ENCODE results near the gene GPN2.
A peak's percentile ranks its signal among the peaks of the same experiment; 100 is the strongest.
"Not testable (repeated sequence)": the region's sequence is repeated elsewhere in the genome, so short reads cannot be mapped to it uniquely, and the experiment has no call there.

GPN2 gene

GRCh38 chr1:26900815-26901511 is 10.9 kb upstream of the GPN2 start:
- DNase-seq = peak; percentile 26

GRCh38 chr1:26900001-26900814 is 10.1 kb upstream of the GPN2 start, which contains the start of gene GPATCH3:
GPATCH3 (minus strand) TSS chr1:26900467; CDS start chr1:26900442, 25 bp downstream.
- peak; percentile 94 for DNase-seq

DNA sequence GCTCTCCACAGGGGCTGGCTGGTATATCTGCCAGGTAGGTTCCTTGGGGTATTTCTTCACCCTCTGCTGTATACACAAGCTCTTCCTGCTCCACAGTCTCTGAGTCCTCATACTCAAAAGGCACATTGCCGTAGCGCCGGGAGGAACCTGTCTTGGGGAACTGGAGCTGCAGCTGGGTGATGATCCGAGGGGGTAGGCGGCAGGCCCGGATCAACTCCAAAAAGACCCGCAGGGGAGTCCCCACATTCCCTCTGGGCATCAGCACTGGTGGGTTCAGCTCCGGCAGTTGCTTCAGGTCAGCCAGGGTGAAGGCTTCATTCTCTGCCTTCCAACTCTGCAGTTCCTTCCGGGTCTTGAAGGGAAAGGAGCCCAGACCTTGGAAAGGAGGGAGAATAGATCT is 7.3 kb upstream of the GPN2 start:
- DNase-seq = no peak

DNA sequence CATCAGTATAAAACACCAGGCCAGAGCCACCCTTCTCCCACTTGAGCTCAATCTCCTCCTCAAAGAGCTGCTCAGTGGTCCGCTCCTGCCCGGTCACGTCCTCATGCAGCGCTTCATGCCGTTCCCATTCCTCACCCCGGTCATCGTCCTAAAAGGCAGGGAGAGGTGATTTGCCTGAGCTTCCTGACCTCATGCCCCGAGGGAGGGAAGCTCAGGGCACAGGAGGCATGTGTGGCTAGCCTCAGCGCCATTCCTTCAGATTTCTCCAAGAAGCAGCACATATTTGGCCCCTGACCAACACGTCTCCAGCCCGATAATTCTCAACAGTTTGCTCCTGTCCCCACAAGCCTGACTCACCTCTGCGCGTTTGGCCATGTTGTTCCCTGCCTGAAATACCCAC is 4.2 kb upstream of the GPN2 start:
- no peak for DNase-seq

DNA sequence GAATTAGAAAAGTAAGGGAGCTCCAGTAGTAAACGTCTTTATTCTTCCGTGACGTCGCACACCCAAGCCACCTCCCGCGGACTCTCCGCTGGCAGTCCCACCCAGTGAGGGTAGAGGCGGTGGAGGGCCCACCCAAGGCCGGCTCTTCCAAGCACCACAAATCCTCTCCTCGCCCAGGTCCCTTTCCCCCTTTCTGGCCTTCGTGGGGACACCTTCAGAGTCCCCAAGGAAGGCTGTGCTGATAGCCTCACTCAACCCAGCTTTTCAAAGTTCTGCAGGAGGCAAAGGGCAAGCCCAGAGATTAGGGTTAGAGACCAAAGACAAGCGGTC is 349 bp upstream of the GPN2 start:
- no peak for DNase-seq

GRCh38 chr1:26888231-26888630 is 1.9 kb downstream of the GPN2 start:
- no peak for DNase-seq

- no peak for DNase-seq
These were observed 3.0 kb downstream of the GPN2 start for GRCh38 chr1:26887125-26887524.

DNA sequence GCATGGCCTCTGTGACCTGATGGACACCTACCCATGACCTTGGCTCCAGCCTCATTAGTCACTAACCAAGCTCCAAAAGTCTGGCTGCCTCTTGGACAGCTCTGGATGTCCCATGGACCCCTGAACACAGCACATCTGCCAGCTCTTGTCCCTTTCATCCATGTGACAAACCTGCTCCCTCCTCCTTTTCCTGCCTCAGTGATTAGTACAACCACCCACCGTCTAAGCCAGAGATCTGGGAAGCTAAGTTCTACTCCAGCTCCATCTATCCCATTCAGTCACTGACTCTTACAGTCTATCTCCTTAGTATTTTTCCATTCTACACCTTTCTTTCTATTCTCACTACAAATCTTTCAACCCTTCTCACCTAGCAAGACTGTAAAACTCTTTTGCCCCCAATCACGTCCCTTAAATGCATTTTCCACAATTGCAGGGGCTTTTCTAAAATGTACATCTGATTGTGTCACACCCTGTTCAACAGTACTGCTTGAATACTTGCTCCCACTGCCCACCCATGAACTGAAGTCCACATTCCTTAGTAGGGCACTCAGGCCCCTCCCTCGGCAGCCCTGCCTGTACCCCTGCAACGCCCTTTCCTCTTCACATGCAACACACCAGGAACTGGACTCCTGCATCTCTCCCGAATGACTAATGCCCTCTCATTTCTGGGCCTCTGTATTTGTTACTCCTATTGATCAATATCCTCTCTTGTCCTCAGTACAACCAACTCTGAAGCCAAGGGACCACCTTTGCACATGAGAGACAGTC is 7.2 kb downstream of the GPN2 start:
- DNase-seq = no peak

DNA sequence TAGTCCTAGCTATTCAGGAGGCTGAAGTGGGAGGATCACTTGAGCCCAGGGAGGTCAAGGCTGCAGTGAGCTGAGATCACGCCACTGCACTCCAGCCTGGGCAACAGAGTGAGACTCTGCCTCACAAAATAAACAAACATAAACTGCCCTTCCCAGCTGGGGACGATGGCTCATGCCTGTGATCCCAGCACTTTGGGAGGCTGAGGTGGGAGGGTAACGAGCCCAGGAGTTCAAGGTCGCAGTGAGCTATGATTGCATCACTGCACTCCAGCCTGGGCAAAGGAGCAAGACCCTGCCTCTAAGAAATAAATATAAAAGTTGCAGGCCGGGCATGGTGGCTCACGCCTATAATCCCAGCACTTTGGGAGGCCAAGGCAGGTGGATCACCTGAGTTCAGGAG is 8.5 kb downstream of the GPN2 start:
- not testable (repeated sequence) for DNase-seq

DNA sequence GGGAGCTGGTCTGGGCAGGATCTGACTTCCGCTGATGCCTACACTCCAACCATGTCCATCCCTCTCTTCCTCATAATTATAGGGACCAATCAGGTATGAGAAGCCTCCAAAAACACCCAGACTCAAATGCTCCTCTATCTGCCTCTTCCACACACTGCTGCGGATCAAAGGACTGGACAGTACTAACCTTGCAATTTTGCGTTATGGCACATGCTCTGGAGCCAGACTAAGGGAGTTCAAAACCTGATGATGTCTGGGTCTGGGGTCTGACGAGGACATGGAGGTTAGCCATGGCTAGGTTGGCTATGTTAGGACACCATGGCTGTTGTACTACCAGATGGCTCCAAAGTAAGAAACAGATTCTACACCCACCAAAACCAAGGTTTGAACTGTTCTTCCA is 10.3 kb downstream of the GPN2 start:
- DNase-seq = no peak

DNA sequence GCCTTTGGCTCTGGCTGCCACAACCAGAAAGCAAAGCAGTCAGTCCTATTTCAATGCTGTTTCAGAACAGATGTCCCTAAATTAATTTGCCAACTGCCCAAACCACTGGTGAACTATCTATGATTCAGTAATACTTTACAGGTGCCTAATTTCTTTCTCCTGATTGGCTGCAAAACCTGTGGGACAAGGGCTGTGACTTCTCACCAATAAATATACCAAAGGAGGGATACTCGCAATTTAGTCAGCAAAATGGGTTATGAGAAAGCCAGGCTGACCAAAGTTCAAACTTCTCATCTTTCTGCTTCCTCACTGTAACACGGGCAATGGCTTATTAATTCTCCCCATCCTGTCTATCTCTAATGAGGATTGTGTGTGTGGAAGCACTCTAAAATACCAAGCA is 12.8 kb downstream of the GPN2 start:
- no peak for DNase-seq

GRCh38 chr1:26874896-26875295 is 15.2 kb downstream of the GPN2 start:
- no peak for DNase-seq

DNA sequence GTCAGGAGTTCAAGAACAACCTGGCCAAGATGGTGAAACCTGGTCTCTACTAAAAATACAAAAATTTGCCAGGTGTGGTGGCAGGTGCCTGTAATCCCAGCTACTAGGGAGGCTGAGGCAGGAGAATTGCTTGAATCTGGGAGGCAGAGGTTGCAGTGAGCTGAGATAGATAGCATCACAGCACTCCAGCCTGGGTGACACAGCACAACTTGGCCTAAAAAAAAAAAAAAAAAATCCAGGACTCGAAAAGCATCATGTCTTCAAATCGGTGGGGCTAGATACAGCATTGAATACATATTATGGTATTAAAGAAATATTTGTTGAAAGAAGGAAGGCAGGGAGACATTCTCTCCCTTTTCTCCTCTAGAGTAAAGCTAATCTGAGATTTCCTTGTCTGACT is 17.0 kb downstream of the GPN2 start:
- not testable (repeated sequence) for DNase-seq

DNA sequence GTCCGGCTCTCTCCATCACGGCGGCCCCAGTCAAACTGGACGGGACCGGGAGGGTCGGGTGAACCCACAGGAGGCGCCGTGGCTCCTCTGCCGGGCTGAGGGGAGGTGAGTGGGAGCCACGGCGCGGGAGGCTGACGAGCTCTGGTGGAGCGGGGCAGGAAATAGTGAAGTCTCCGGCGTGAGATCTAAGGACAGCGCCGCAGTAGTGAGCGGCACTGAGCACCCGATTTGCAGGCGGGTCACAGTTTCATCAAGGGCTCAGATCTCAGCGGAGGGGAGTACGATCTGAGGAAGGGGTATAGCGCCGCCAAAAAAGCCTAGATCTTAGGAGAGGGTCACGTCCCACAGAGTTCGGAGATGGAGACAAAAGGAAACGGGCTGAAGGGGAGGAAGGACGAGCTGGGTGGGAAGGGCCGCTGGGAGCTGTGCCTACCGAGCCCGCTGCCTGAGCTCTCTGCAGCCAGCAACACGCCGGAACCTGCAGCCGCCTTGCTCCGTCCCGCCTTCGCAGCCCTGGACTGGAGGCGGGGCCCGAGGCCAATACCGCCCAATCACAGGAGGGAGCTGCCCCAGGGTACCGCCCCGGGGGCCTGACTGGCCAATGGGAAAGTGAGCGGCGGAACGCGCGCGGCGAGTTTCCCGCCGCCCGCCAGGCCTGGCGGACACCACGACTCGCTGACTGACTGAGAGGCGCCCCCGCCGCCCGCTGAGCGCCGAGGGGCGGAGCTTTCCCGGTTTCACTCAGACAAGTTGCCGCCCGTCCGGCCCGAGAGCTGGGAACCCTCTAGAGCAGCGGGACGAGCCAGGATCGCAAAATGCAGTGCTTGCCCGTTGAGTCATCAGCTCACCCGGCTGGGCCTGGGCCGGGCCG is 25.2 kb downstream of the GPN2 start:
- peak; percentile 99 for DNase-seq

DNA sequence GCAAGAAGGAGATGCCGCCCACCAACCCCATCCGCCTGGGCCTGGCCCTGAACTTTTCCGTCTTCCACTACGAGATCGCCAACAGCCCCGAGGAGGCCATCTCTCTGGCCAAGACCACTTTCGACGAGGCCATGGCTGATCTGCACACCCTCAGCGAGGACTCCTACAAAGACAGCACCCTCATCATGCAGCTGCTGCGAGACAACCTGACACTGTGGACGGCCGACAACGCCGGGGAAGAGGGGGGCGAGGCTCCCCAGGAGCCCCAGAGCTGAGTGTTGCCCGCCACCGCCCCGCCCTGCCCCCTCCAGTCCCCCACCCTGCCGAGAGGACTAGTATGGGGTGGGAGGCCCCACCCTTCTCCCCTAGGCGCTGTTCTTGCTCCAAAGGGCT is 26.4 kb downstream of the GPN2 start:
- no peak for DNase-seq

GRCh38 chr1:26862781-26863684 is 27.1 kb downstream of the GPN2 start, which contains the start of gene SFN:
SFN (plus strand) TSS chr1:26863149; CDS start chr1:26863213, 64 bp downstream.
- DNase-seq = peak; percentile 98

DNA sequence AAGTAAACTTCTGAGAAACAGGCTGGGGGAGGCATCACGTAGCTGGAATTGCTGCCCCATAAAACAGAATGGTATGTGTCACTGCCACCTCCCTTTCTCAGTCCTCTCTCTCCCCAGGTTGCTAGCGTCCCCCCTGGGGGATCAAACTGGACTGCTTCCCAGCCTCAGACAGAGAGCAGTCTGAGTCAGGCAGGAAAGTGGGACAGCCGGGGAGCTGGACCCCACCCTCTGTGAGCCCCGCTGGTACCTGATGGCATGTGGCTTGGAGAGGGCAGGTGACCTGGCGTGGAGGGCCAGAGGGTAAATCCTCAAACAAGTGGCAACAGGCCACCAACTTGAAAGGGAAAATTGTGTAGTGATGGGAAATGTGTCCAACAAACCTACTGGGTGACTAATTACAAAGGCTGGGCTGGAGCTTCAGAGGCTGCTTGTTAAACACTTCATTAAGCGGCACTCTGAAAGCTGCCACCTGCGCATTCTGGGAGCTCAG is 28.1 kb downstream of the GPN2 start:
- peak; percentile 31 for DNase-seq

- no peak for DNase-seq
These were observed 28.8 kb downstream of the GPN2 start for GRCh38 chr1:26861286-26861701.

DNA sequence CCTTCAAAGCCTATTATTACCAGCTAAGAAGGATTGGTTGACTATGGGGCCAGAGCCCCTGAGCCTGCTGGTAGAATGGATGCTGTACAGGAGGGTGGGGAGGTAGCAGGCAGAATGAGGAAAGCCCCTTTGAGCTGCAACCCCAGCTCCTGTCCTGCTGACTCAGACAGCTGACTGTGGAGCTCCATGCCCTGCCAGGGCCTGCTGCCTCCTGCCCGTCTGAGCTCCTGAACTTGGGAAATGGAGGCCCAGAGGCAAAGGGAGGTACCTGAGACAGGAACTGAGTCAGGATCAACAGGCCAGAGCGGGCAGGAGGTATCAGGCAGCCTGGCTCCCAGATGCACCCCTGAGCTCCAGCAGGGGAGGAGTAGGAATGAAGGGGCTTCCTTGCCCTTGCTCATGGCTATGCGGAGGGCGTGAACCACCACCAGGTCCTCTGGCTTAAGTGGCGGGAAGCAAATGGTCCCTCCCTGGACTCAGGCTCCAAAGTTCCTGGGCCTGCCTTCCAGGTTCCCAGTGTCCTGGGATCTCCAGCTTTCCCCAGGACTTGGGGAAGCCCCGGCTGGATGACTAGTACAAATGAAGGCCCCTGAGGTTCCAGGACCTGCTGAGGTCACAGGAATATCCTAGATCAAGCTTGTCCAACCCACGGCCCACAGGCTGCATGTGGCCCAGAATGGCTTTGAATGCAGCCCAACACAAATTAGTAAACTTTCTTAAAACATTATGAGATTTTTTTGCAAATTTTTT is 31.0 kb downstream of the GPN2 start:
- DNase-seq = no peak

DNA sequence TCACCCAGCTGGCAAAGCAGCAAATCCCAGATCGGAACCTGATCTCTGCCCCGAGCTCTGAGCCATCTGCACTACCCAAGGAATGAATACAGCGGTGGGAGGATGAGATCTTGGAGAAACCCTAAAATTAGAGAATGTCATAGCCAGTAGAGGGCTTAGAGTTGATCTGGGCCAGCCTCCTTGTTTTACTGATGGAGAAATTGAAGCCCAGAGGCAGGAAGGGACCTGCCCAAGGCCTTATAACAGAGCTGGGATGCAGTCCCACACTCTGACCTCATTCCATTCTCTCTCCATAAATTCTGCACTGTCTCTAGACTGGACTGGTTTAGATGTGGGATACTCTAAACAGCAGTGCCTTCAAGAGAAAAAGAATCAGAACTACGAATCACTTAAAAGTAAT is 31.9 kb downstream of the GPN2 start:
- DNase-seq = no peak

All from DMS153 (cell line).